NCI-H510A (cell line): Measurements from ENCODE around the gene ATP12A.

Source experiments
- DNase-seq: peaks from one replicate; lab custom pipeline; 2025; lab: John Stamatoyannopoulos, UW

The ATP12A gene

GRCh38 chr13:24688111-24688510 lies 7.9 kb downstream of the ATP12A start:
- DNase-seq = no peak

- no peak for DNase-seq
Observed at GRCh38 chr13:24688950-24689349, 8.7 kb downstream of the ATP12A start.

GRCh38 chr13:24691381-24691780 lies 11.2 kb downstream of the ATP12A start:
- DNase-seq = no peak

GRCh38 chr13:24692561-24692960 lies 12.4 kb downstream of the ATP12A start:
- no peak for DNase-seq

GRCh38 chr13:24693862-24694471 lies 13.8 kb downstream of the ATP12A start:
- DNase-seq = peak; percentile 8

- no peak for DNase-seq
Observed at GRCh38 chr13:24694907-24695306, 14.7 kb downstream of the ATP12A start.

- DNase-seq = no peak
Observed at GRCh38 chr13:24698686-24699085, 18.5 kb downstream of the ATP12A start.

- no peak for DNase-seq
Observed at GRCh38 chr13:24699541-24699940, 19.3 kb downstream of the ATP12A start.

GRCh38 chr13:24700539-24700938 lies 20.3 kb downstream of the ATP12A start:
- DNase-seq = no peak

- DNase-seq = no peak
Observed at GRCh38 chr13:24706886-24707585, 26.8 kb downstream of the ATP12A start.

- no peak for DNase-seq
Observed at GRCh38 chr13:24709186-24709913, 29.1 kb downstream of the ATP12A start.

- no peak for DNase-seq
Observed at GRCh38 chr13:24713022-24713421, 32.8 kb downstream of the ATP12A start.

- no peak for DNase-seq
Observed at GRCh38 chr13:24716011-24716410, 35.8 kb downstream of the ATP12A start.

GRCh38 chr13:24716446-24716845 lies 36.2 kb downstream of the ATP12A start:
- DNase-seq = no peak

- DNase-seq = no peak
Observed at GRCh38 chr13:24717217-24717616, 37.0 kb downstream of the ATP12A start.

- DNase-seq = no peak
Observed at GRCh38 chr13:24718192-24718965, 38.2 kb downstream of the ATP12A start.

GRCh38 chr13:24719139-24719538 lies 38.9 kb downstream of the ATP12A start:
- DNase-seq = no peak

GRCh38 chr13:24723206-24723605 lies 43.0 kb downstream of the ATP12A start:
- no peak for DNase-seq

GRCh38 chr13:24724714-24725113 lies 44.5 kb downstream of the ATP12A start:
- no peak for DNase-seq

- no peak for DNase-seq
Observed at GRCh38 chr13:24725379-24725778, 45.2 kb downstream of the ATP12A start.

- peak; percentile 12 for DNase-seq
Observed at GRCh38 chr13:24727731-24728601, 47.8 kb downstream of the ATP12A start.
